ENCODE data around the gene C4orf50.
A peak's percentile ranks its signal among the peaks of the same experiment; 100 is the strongest.
"Not testable (repeated sequence)": the region's sequence is repeated elsewhere in the genome, so short reads cannot be mapped to it uniquely, and the experiment has no call there.

Gene C4orf50

DNA sequence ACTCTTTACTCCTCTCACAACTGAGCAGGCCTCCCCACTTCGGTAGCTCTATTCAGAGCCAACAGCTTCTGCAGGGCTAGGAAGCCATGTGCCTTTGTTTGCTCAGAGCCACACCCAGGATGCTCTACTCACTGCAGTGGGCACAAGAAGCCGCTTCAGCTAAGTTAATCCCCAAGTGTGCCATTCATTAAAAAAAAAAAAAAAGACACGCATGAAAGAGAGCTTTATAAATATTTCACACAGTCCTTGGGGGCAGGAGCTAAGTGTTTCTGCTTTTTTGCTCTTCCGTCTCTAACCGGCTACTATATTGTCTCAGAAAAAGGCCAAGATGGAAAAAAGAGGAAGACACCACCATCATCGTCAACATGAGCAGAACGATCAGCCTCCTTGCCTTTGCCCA lies 133.4 kb downstream of the C4orf50 start:
- no peak for DNase-seq

DNA sequence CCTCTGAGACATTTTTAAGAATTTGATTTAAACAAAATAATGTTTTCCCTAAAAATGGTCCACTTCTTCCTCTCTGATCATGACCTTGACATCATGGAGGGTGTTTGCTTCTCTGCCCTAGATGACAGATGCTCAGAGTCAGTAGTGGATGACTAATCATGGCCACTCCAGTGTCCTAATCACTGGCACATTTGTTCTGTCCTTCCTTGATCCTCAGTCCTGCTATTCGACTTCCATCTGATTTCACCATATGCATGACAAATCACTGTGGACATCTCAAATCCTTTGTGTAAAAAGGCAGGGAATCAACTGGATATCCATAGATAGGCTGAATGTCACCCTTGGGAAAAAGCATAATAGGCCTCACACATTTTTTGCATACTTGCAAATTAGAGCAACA lies 134.3 kb downstream of the C4orf50 start:
- no peak for DNase-seq

DNA sequence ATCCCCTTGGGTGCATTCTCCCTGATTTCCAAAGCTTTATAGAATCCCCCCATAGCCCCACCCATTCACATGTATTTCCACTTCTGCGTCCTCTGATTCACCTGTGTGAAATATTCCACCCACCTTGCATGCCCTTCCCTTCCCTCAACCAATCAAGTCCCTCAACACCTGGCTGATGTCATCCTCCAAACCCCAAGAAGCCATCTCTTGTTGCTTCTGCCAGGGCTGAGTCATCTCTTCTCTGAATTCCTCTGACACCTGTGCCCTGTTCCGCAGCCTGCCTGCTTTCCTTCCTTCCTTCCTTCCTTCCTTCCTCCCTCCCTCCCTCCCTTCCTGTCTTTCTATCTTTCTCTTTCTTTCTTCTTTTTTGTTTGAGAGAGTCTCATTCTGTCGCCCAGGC lies 135.3 kb downstream of the C4orf50 start:
- DNase-seq = no peak

DNA sequence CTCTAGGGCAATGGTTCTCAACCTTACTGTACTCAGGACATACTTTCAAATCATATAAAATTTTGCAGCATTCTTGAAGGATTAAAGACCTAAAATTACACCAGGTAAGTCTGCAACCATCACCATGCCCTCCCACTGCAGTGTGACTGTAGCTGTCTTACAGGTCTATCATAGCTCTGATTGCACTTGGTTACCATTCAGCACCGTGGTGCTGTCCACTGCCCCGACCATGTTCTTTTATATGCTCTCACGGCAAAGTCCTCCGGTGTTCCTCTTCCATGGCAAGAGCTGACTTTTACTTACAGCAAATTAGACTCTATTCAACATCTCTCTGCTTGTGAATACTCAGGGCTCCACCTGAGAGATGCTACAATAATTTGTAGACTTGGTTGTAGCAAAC lies 136.9 kb downstream of the C4orf50 start:
- DNase-seq = no peak

DNA sequence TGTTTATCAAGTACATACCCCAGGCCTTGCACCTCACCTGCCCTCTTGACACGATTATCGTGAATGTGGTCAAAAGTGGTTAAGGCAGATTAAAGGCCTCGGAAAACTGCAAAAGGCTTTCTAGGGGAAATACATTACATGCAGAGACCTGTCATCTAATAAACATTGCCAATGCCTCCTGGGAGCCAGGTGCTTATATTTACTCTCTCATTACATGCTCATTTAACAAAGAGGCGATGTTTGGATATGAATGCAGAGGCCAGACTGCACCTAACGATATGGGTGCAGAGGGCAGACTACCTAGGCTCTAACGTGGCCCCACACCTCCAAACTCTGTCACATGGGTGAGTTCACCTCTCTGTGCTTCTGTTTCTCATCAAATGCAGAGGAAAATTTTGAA lies 139.9 kb downstream of the C4orf50 start:
- DNase-seq = no peak

DNA sequence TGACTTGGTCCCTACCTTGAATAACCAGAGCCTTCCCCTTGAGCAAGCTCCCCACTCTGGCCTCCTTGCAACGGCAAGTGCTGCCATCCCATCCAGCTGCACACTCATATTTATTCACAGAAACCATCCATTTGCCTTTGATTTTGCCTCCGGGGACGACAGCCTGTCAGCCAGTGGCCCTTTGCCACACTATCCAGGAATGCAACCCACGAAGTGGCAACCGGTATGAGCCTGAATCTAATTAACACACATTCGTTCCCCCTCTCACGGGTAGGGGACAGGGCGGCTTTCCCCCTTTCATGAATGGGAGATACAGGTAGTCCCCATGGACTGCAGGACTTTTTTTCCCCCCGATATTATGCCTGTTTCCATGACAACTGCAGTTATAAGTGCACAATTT lies 140.8 kb downstream of the C4orf50 start:
- DNase-seq = no peak

DNA sequence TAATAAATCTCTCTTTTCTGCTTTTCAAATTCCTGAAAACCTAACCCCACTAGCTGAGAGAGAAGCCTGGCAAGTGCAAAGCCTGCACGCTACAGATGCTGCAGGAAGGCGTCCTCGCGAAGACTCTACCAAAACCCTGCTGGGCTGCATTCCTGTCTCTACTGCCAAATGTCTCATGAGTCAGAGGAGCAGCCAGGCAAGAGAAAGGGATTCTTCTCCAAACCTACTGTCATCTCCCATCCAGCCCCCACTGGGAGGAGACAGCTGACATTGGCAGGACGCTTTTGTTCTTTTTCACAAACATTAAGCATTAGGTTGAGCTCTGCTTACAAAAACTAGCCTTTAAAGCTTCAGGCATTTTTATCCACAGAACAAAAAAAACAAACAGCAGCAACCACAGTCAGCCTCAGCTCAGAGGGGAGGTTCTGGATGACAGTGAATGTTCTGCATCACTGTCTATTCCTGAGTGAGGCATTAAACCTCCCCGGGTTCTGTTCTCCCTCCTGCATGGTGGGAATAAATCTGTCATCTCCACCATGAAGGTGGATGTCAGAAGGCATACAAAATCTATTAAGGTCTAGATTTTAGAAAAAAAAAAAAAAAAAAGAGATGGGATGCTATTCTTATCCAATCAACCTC lies 143.3 kb downstream of the C4orf50 start:
- no peak for DNase-seq

DNA sequence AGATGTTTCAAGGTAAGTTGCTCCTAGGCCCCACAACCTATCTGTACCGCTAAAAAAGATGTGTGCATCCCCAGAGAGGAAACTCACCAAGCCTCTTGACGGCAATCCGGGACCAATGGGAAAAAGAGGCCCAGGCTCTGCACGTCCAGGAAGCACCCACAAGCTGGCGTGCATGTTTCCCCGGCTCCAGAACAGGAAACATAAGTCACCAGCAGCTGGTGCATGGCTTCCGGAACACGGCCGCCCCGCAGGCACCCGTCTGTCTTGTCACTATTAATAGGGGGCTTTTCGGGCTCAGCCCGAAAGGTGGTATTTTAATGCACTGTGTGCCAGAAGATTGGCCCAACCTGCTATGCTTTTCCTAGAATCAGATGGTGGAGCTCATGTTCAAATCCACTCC lies 147.5 kb downstream of the C4orf50 start:
- no peak for DNase-seq

DNA sequence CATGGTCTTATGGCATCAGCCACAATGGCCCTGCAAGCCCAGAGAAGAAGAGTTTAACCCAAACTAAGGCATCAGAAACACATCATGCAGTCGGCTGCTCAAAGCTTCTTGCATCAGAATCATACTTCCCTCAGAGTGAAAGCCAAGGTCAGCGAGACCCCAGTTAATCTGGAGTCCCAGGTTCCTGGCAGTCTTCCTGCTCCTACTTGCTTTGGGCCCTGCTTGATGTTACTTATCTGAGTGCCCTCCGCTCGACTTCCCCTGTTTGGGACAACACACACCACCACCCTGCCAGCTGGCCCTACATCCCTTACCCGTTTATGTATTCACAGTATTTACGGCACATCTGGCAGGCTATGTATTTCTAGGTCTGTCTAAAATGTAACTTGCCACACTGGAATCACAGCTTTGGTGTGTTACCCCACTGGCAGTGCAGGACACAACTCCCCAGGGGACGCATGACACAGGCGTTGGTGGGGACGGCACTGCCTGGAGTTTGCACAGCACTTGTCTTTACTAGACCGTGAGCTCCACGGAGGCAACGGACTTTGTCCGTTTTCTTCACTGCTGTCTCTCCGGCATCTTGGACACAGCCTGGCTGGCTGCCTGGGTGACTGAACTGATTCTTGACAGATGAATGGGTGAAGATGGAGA lies 148.1 kb downstream of the C4orf50 start:
- DNase-seq = no peak

DNA sequence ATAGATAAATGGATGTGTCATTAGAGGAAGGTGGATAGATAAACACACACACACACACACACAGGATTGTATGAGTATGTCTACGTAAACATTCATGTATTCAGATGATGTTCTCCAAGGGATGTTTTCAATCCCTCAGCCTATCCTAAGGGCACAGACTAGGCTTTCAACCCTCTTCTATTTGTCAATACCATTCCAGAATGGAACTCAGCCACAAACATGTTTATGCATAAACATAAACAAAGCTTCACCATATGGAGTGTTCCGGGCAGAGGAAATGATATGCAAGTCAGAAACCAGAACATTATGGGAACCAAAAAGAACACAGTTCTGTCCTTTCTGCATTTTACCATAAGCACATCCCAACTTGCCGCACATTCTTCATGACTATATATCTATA lies 150.4 kb downstream of the C4orf50 start:
- DNase-seq = no peak

DNA sequence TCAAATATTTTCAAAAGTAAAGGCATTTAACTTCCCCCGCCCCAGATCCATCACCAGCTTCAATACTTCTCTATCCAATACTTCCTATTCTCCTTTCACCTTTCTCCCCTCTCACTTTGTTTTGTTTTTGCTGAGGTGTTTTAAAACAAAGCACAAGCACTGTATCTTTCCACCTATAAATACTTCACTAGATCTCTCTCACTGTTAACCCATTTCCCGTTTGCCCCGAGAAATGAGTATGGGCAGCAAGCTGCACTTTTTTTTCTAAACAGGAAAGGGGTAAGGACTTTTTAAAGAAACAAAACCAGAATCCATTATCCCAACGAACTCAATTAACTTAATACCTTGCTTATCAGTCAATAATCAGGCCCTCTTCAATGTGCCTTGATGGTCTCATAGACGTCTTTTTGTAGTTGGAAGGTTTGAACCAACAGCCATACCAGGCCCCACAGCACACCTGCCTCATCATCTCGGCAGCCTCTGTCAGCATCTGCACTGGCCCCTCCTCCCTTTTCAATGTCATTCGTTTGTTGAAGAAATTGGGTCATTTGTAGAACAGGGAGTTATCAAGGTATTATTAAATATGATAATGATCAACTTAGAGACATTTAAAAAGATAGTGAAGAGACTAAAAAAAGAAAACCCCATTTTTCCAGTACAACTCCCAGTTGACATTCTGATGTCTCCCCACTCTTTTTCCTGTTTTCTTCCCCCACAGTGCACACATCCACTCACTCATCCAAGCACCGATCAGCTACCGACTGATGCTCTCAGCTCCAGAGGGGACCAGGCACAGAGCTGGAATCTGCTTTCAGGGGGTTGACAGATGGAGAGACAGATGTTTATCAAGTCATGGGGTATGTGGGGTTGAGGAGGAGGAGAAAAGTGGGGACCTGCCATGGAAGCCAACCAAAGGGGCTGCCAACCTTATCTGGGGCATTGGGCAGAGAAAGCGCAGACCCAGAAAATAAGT lies 151.1 kb downstream of the C4orf50 start:
- DNase-seq = no peak

DNA sequence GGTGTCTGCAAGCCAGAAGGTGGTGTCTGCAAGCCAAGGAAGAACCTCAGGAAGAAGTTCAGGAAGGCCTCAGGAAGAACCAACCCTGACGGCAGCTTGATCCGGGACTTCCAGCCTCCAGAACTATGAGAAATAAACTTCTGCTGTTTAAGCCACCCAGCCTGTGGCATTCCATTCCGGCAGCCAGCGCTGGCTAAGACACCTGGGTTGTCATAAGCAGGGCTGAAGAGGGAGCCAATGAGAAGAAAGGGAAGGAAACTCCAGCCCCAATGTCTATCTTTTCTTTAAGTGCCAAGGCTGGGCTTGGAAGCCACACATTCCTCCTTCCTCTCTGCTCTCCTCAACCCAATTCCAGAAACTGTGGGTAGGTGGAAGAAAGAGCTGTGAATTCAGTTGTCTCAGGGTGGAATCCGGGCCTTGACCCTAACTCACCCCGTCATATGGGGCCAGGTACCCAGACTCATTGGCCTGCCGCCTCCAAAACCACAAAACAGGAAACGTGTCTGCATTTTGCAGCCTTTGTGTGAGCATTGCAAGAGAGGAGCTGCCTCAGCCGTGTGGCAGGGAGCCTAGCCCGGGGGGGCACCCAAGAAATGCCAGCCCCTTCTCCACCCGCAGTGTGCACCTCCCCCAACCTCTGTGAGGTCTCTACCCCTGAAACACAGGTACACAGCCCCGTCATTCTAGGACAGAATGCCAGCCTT lies 152.2 kb downstream of the C4orf50 start:
- DNase-seq = no peak

DNA sequence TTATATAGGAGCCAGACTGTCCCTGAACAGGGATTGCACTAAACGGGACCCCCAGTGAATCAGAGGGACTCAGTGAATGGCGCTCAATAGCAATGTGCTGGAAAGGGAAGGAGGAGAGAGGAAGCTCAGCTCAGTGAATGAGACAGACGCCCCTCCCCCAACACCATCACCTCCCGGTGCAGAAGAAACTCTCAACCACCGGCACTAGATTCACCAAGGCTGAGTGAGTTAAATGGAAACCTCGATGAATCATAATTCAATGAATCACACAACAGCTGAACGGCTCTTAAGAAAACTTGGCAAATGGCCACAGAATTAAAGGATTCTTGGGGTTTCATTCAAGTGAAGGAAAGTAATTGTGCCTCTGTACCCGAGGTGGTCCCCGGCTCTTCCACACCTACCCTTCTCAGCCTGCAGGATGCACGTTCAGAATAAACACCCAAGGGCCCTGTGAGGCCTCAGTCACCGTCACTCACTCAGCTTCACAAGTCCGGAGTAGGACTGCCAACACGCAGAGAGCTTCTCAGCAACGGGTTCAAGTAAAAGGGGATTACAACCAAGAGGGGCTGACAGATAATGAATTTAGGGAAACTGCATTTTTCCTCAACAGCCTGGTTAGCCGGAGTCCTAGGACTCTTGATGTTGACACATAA lies 154.6 kb downstream of the C4orf50 start:
- peak; percentile 75 for DNase-seq

DNA sequence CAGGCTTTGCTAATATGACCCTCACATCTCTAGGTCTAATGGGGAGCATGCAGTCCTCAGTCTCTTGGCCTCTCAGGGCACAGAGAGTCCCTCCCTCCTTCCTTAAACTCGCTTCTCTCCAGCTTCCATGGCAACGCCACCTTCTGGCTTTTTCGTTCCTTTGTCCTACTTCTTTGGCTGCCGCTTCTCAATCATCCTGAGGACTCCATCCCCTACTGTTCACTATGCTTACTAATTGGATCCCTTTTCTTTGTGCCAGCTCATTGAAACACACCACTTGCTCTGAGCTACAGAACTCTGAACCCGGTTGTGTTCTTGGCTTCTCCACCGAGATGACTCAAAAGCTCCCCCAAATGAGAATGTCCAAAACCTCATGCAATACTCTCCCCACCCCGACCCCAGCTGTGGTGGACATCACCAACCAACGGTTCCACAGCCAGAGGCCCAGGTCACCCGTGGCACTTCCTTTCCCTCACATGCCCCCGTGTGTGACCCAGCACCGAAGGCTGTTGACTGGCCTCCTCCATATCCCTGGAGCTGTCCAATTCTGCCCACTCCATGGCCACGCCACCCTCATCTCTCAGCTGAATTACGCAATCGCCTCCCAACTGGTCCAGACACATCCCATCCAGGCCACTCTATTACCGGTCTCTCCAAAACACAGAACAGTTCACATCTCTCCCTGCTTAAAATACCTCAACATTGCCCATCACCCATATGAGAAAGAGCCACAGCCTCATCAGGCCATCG lies 160.0 kb downstream of the C4orf50 start:
- no peak for DNase-seq

DNA sequence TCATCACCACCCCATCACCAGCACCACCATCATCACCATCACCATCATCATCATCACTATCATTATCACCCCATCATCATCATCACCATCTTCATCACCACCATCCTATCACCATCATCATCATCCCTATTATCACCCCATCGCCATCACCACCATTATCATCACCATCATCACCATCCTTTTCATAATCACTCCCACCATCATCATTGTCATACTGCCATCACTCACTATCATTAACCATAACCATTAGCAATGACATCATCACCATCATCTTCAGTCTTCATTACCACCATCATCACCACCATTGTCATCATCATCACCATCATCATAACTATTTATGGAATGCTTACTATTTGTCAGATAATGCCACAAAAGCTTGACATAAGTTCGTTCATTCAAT lies 161.0 kb downstream of the C4orf50 start:
- no peak for DNase-seq

DNA sequence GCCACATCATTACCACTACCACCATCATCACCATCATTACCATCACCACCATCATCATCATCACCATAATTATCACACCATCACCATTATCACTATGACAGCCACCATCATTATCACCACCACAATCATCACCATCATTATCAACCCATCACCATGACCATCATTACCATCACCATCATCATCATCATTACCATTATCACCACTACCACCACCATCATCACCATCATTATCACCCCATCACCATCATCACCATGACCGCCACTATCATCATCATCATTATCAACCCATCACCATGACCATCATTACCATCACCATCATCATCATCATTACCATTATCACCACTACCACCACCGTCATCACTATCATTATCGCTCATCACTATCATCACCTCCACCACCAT lies 161.9 kb downstream of the C4orf50 start:
- DNase-seq = not testable (repeated sequence)

DNA sequence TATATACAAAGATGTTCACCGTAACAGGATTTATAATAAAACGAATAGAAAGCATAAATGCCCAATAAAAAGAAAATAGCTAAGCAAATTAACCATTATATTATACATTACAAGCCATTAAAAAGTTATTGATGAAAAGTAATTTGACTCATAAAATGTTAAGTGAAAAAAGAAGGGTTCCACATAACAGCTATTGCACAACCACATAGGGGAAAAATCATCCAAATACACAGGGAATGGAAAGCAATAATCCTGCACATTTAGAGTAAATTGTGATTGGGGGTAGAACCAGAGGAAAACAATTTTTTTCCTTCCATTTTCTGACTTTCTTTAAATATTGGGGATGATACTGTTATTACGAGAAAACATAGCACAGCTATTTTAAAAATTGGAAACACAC lies 163.3 kb downstream of the C4orf50 start:
- DNase-seq = no peak

DNA sequence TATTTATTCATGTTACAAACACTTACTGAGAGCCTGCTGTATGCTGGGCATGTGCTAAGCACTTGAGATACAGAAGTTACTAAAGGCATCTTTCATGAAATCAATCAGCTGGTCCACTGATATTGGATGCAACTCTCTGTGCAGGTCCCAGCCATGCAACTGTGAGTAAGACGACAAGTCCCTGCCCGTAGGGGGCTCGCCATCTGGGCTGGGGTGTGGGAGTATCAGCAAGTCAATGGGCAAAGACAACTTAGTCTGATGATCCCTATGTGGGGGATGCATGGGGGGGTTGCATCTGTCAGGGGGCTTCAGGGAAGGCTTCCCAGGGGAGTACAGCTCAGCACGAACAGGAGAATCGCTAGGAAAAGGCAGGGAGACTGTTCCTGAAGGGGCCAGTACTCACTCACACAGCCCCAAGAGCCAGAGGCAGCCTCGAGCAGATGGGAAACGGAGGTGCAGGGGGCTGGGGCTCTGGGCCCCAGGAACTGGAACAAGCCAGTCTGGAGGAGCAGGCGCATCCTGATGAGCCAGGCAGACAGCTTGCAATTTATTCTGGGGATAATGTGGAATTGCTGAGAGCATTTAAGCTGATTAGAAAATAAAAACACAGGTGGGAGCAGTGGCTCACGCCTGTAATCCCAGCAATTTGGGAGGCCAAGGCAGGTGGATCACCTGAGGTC lies 165.6 kb downstream of the C4orf50 start:
- no peak for DNase-seq

DNA sequence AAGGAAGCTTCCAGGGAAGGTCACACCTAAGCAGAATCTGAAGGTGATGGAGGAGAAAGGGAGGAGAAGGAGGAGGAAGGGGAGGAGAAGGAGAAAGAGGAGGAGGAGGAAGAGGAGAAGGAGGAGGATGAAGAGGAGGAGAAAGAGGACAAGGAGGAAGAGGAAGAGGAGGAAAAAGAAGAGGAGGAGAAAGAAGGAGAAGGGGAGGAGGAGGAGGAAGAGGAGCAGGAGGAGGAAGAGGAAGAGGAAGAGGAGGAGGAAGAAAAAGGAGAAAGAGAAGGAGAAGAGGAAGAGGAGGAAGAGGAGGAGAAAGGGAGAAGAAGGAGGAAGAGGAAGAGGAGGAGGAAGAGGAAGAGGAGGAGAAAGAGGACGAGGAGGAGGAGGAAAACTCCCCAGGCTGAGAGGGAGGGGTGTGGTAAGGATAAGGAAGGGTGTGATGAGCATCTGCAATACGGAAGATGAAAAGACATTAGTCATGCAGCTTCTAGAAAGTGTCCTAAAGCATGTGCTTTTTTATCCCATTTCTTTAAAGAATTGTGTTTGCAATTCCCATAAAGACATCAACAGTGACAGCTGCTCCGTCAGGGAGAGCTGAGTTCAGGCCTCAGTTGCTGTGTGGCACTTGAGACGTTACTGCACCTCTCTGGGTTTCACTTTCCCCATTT lies 166.5 kb downstream of the C4orf50 start:
- DNase-seq = no peak

All from amniotic stem cell (primary cell).